Lung (tissue), 12 donors: Measurements from ENCODE around the gene SCGB3A2. TPM values are rescaled to one million over a fixed set of nuclear protein-coding genes. Genes with fewer than 3 reads are reported as not detected.

Experiments used
- ATAC-seq: fragments of 200-7000 bp; cut with Tn5 transposase; one replicate; pipeline ENCODE4 v1.9.1; 2020; ENCODE audit warnings: moderate number of reproducible peaks; ENCODE audit not compliant: insufficient read depth, low FRiP score
- DNase-seq, 3 donors: peaks; one replicate each; pipeline ENCODE4 v3.0.0-alpha.2; 2013 to 2017
- H3K27ac ChIP-seq, 2 donors: one replicate each; pipeline ENCODE4 v1.5.1; 2013; ENCODE audit warnings: mild to moderate bottlenecking in 2 of 2, moderate library complexity in 2 of 2, control low read depth in 1 of 2, inconsistent platforms in 1 of 2, low read depth in 1 of 2, low read length in 1 of 2
- H3K27me3 ChIP-seq, 3 donors: one replicate each; pipeline ENCODE4 v1.5.1; 2013; ENCODE audit warnings: low read length in 2 of 3; ENCODE audit not compliant: control insufficient read depth in 3 of 3, insufficient read depth in 3 of 3
- H3K36me3 ChIP-seq, 4 donors: one replicate each; pipeline ENCODE4 v1.5.1; 2013; ENCODE audit warnings: low read length in 4 of 4, mild to moderate bottlenecking in 1 of 4, moderate library complexity in 1 of 4; ENCODE audit not compliant: control insufficient read depth in 4 of 4, insufficient read depth in 4 of 4
- H3K4me1 ChIP-seq, 5 donors: one replicate each; pipeline ENCODE4 v1.5.1; 2013; ENCODE audit warnings: low read length in 5 of 5, mild to moderate bottlenecking in 2 of 5, moderate library complexity in 1 of 5; ENCODE audit not compliant: control insufficient read depth in 5 of 5, insufficient read depth in 5 of 5
- H3K4me3 ChIP-seq: one replicate; pipeline ENCODE4 v1.5.1; 2013; ENCODE audit warnings: mild to moderate bottlenecking, control low read depth, moderate library complexity
- H3K9ac ChIP-seq, 2 donors: one replicate each; pipeline ENCODE4 v1.5.1; 2013; ENCODE audit warnings: low read length in 2 of 2, control low read depth in 1 of 2; ENCODE audit not compliant: insufficient read depth in 1 of 2
- H3K9me3 ChIP-seq, 4 donors: one replicate each; pipeline ENCODE4 v1.5.1; 2013; ENCODE audit warnings: low read length in 3 of 4, mild to moderate bottlenecking in 1 of 4, moderate library complexity in 1 of 4; ENCODE audit not compliant: control insufficient read depth in 4 of 4, insufficient read depth in 3 of 4
- WGBS, 2 donors: extraction: QIAGEN DNeasy Blood & Tissue Kit; methylation state at CpG; one replicate each; pipeline ENCODE4 v1.1.7; 2013; 5-methylcytosine and 5-hydroxymethylcytosine counted together
- polyA plus RNA-seq, 2 donors: library from polyadenylated mRNA; stranded (reverse); fragments of 200-250 nt; gene quantifications; one replicate each; pipeline ENCODE4 v1.2.1, GENCODE V29; 2013
- total RNA-seq, 2 donors: library from RNA; depleted of rRNA in 1 of 2; stranded (reverse); fragments of >200 nt in 1 of 2; gene quantifications; one replicate each; pipeline ENCODE4 v1.2.1, GENCODE V29; 2014 to 2021
- TF ChIP-seq, protein P1 (sequence below): IDR thresholded peaks from 2 replicates; pipeline ENCODE4 v1.5.1; 2012; ENCODE audit warnings: mild to moderate bottlenecking; ENCODE audit errors: control extremely low read depth, extremely low read depth
- donor health status: control.
- donor health status: control.
- donor health status: Bipolar disorder and iron deficiency.
- donor health status: healthy.
- donor health status: DM: yes; HTN: yes; CAD: no.

The SCGB3A2 gene
- total and polyA plus RNA-seq, 4 donors = 305 to 4,264 (median 1,823) TPM

DNA sequence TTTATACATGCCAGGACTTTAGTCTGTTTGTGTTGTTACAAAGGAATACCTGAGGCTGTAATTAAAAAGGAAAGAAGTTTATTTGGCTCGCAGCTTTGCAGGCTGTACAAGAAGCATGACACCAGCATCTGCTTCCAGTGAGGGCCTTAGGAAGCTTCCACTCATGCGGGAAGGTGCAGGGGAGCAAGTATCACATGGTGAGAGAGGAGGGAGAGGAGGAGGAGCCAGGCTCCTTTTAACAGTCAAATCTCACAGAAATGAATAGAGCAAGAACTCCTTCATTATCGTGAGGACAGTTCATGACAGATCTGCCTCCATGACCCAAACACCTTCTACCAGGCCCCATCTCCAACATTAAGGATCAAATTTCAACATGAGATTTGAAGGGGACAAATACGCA lies 46.5 kb downstream of the SCGB3A2 start:
- TF ChIP-seq, protein P1, sequence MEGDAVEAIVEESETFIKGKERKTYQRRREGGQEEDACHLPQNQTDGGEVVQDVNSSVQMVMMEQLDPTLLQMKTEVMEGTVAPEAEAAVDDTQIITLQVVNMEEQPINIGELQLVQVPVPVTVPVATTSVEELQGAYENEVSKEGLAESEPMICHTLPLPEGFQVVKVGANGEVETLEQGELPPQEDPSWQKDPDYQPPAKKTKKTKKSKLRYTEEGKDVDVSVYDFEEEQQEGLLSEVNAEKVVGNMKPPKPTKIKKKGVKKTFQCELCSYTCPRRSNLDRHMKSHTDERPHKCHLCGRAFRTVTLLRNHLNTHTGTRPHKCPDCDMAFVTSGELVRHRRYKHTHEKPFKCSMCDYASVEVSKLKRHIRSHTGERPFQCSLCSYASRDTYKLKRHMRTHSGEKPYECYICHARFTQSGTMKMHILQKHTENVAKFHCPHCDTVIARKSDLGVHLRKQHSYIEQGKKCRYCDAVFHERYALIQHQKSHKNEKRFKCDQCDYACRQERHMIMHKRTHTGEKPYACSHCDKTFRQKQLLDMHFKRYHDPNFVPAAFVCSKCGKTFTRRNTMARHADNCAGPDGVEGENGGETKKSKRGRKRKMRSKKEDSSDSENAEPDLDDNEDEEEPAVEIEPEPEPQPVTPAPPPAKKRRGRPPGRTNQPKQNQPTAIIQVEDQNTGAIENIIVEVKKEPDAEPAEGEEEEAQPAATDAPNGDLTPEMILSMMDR = no peak
- ATAC-seq (no peak), DNase-seq (no peak)
- WGBS, 2 donors = 82 to 91% methylated on average over 4 of the region's 4 CpGs
- Histone ChIP-seq H3K36me3 (no peaks in the 10 kb centered on the region), H3K9ac (no peak overlapping the region), H3K4me1 (no peaks in the 10 kb centered on the region), H3K27me3 (no peaks in the 10 kb centered on the region), H3K4me3 (no peak overlapping the region), H3K9me3 (no peaks in the 10 kb centered on the region), H3K27ac (no peak overlapping the region)

DNA sequence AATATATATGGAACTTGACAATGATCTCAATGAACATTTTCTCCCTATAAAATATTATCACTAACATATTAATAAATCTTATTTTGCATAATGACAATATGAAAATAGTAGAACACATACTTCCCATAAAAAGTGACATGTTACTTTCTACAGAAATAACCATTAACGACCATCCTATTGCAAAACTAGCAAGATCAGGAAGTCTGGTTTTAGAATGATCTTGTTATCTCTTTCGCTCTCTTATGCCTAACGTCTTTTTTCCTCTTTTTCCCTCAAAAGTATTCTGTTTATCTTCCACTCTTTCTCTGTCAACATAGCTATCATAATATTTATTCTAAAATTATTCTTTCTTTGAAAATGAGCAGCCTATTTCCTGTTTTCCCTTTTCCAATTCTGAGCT lies 49.4 kb downstream of the SCGB3A2 start:
- no peaks in the 10 kb centered on the region for H3K36me3 ChIP-seq
- ATAC-seq = no peak
- WGBS, 2 donors = 6 to 20% methylated on average over 3 of the region's 3 CpGs
- no peak overlapping the region for H3K4me3 ChIP-seq
- no peak overlapping the region for H3K27ac ChIP-seq
- no peak overlapping the region for H3K9ac ChIP-seq
- H3K9me3 ChIP-seq = no peaks in the 10 kb centered on the region
- peaks cover 0 to 2% (median 0%) of the 10 kb centered on the region in 3 donors for H3K27me3 ChIP-seq
- TF ChIP-seq, protein P1 = no peak
- H3K4me1 ChIP-seq = no peaks in the 10 kb centered on the region
- DNase-seq = peak in 1 of 3 donors; percentile 12

DNA sequence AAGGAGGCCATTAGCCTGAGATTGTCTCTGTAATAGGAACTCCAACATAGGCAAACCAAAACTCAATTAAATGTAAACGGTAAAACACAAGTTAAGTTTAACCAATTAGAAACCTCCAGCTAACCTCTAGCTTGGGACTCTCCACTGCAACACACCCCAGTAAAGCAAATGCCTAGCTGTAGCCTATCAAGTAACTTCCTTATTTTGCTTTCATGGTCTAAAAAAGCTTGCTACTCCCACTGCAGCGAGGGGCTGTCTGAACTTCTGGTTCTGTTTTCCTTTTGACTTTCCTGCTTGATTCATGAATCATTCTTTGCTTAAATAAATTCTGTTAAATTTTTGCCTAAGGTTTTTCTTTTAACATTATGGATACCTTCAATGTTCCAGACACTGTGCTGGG lies 52.3 kb downstream of the SCGB3A2 start:
- WGBS, 2 donors = 67 to 71% methylated on average over 2 of the region's 2 CpGs
- DNase-seq (no peak), ATAC-seq (no peak)
- Histone ChIP-seq H3K4me3 (no peak overlapping the region), H3K4me1 (no peaks in the 10 kb centered on the region), H3K9me3 (no peaks in the 10 kb centered on the region), H3K27ac (no peak overlapping the region), H3K36me3 (no peaks in the 10 kb centered on the region), H3K27me3 (peaks cover 0 to 2% (median 0%) of the 10 kb centered on the region in 3 donors), H3K9ac (no peak overlapping the region)
- TF ChIP-seq, protein P1 = no peak

Other genes with a start within 250 kb of the SCGB3A2 start
- 1 to 10 TPM; 2.9 to 3.8 TPM for gene JAKMIP2, start 96.0 kb upstream of the SCGB3A2 start, total RNA-seq
- gene JAKMIP2, start 96.0 kb upstream of the SCGB3A2 start, polyA plus RNA-seq = 1 to 10 TPM in 1 of 2 donors, under 1 TPM in 1; 0.93 to 1.2 TPM
- gene SPINK1, start 47.0 kb upstream of the SCGB3A2 start, total RNA-seq = 10 to 100 TPM in 1 of 2 donors, 1 to 10 TPM in 1; 4.0 to 13.5 TPM
- 10 to 100 TPM; 16.5 to 20.2 TPM for gene SPINK1, start 47.0 kb upstream of the SCGB3A2 start, polyA plus RNA-seq
- not detected for gene C5orf46, start 27.8 kb downstream of the SCGB3A2 start, total RNA-seq
- gene C5orf46, start 27.8 kb downstream of the SCGB3A2 start, polyA plus RNA-seq = not detected
- 1 to 10 TPM; 4.2 to 7.7 TPM for gene SPINK5, start 185.3 kb downstream of the SCGB3A2 start, total RNA-seq
- gene SPINK5, start 185.3 kb downstream of the SCGB3A2 start, polyA plus RNA-seq = 1 to 10 TPM; 4.4 to 9.6 TPM